GM12865 (cell line): ENCODE results near the gene RBM39.

ENCODE experiments used
- DNase-seq: peaks from one replicate; pipeline ENCODE4 v3.0.0; 2010; ENCODE audit warnings: low read depth
- H3K4me3 ChIP-seq: 2 replicates; pipeline ENCODE4 v1.5.1; 2011; ENCODE audit warnings: mild to moderate bottlenecking, low read depth, low read length, control low read depth
- CTCF ChIP-seq: IDR thresholded peaks from 2 replicates; pipeline ENCODE4 v1.5.1; 2011; ENCODE audit warnings: low read length, control low read depth, low read depth, inconsistent platforms; ENCODE audit not compliant: insufficient read depth; ENCODE audit errors: missing control alignments

The RBM39 gene

GRCh38 chr20:35657271-35657670, 84.8 kb downstream of the RBM39 start:
- DNase-seq = no peak

GRCh38 chr20:35654415-35654814, 87.6 kb downstream of the RBM39 start:
- TF ChIP-seq CTCF = no peak
- no peak overlapping the region for H3K4me3 ChIP-seq
- no peak for DNase-seq

More at GRCh38 chr20:35657271-35657670, 84.8 kb downstream of the RBM39 start:
- no peak for TF ChIP-seq CTCF
- no peak overlapping the region for H3K4me3 ChIP-seq

- no peak for DNase-seq
- H3K4me3 ChIP-seq = no peak overlapping the region
- no peak for TF ChIP-seq CTCF
These were observed 88.2 kb downstream of the RBM39 start for GRCh38 chr20:35653893-35654292.
